Neutrophil (primary cell): ENCODE data around the gene DCAF11.

Experiments used
- H3K27ac ChIP-seq: fragments of 200-600 bp; sonication (generic); 2 replicates; pipeline ENCODE4 v1.5.1; 2016; ENCODE audit warnings: mild to moderate bottlenecking, moderate library complexity
- H3K27me3 ChIP-seq: fragments of 200-600 bp; sonication (generic); 2 replicates; pipeline ENCODE4 v1.6.0; 2016; ENCODE audit warnings: mild to moderate bottlenecking
- H3K36me3 ChIP-seq: fragments of 200-600 bp; sonication (generic); 2 replicates; pipeline ENCODE4 v1.5.1; 2017
- H3K4me1 ChIP-seq, 2 experiments: fragments of 200-600 bp in 1 of 2; sonication (generic) in 1 of 2; 1 replicate in 1 of 2; 2 replicates in 1 of 2; pipeline versions ENCODE4 v1.5.1 to v1.6.1; 2013 to 2016; ENCODE audit warnings: low read depth in 1 of 2, low read length in 1 of 2, mild to moderate bottlenecking in 1 of 2, moderate library complexity in 1 of 2; ENCODE audit not compliant: control insufficient read depth in 1 of 2, insufficient read depth in 1 of 2
- H3K4me3 ChIP-seq, 2 experiments: fragments of 200-600 bp in 1 of 2; sonication (generic) in 1 of 2; 1 replicate in 1 of 2; 2 replicates in 1 of 2; pipeline ENCODE4 v1.5.1; 2013 to 2016; ENCODE audit warnings: low read depth in 1 of 2, low read length in 1 of 2, mild to moderate bottlenecking in 1 of 2, moderate library complexity in 1 of 2
- H3K9me3 ChIP-seq: fragments of 200-600 bp; sonication (generic); 2 replicates; pipeline ENCODE4 v1.5.1; 2016
- CTCF ChIP-seq: fragments of 200-600 bp; sonication (generic); IDR thresholded peaks from 2 replicates; pipeline ENCODE4 v1.5.1; 2016; ENCODE audit warnings: antibody characterized with exemption

The DCAF11 gene

GRCh38 chr14:24150567-24150966 is 36.0 kb downstream of the DCAF11 start:
- Histone ChIP-seq H3K27ac (no peak overlapping the region), H3K27me3 (no peaks in the 10 kb centered on the region), H3K36me3 (peaks cover 67% of the 10 kb centered on the region), H3K4me1 (peaks cover 28 to 30% of the 10 kb centered on the region in 2 experiments), H3K4me3 (no peak overlapping the region), H3K9me3 (no peaks in the 10 kb centered on the region)
- TF ChIP-seq CTCF, result no peak

- Histone ChIP-seq H3K4me1 (peaks cover 24 to 26% of the 10 kb centered on the region in 2 experiments), H3K36me3 (peaks cover 72% of the 10 kb centered on the region), H3K4me3 (no peak overlapping the region), H3K27me3 (no peaks in the 10 kb centered on the region), H3K27ac (no peak overlapping the region), H3K9me3 (no peaks in the 10 kb centered on the region)
- TF ChIP-seq CTCF, result no peak
These were observed 36.4 kb downstream of the DCAF11 start for GRCh38 chr14:24150993-24151392.

GRCh38 chr14:24151404-24152080 is 37.0 kb downstream of the DCAF11 start:
- H3K4me1 ChIP-seq, result peaks cover 20 to 22% of the 10 kb centered on the region in 2 experiments
- no peak overlapping the region for H3K27ac ChIP-seq
- no peak overlapping the region for H3K4me3 ChIP-seq
- TF ChIP-seq CTCF, result no peak
- H3K36me3 ChIP-seq, result peaks cover 77% of the 10 kb centered on the region
- H3K9me3 ChIP-seq, result no peaks in the 10 kb centered on the region
- H3K27me3 ChIP-seq, result no peaks in the 10 kb centered on the region

GRCh38 chr14:24155100-24155499 is 40.5 kb downstream of the DCAF11 start:
- H3K4me3 ChIP-seq, result no peak overlapping the region
- no peaks in the 10 kb centered on the region for H3K27me3 ChIP-seq
- peaks cover 89% of the 10 kb centered on the region for H3K36me3 ChIP-seq
- no peaks in the 10 kb centered on the region for H3K9me3 ChIP-seq
- H3K27ac ChIP-seq, result peak overlapping the region; percentile 41
- H3K4me1 ChIP-seq, result peaks cover 0 to under 1% of the 10 kb centered on the region in 2 experiments
- TF ChIP-seq CTCF, result no peak

- no peak for TF ChIP-seq CTCF
- no peak overlapping the region for H3K27ac ChIP-seq
- H3K4me3 ChIP-seq, result no peak overlapping the region
- peaks cover 9 to 11% of the 10 kb centered on the region in 2 experiments for H3K4me1 ChIP-seq
- H3K9me3 ChIP-seq, result no peaks in the 10 kb centered on the region
- H3K36me3 ChIP-seq, result peaks cover 79% of the 10 kb centered on the region
- no peaks in the 10 kb centered on the region for H3K27me3 ChIP-seq
These were observed 42.3 kb downstream of the DCAF11 start for GRCh38 chr14:24156840-24157239.
